HEK293 (cell line): ENCODE results near the gene FCN3.
A peak's percentile ranks its signal among the peaks of the same experiment; 100 is the strongest.

Experiments
- BCL11A ChIP-seq: fragments of 450-650 bp; formaldehyde crosslinking; IDR thresholded peaks from 2 replicates; pipeline ENCODE4 v1.5.1; 2016; ENCODE audit warnings: low read depth, missing biosample characterization, missing genetic modification characterization
- GLIS2 ChIP-seq: fragments of 450-650 bp; formaldehyde crosslinking; IDR thresholded peaks from 2 replicates; pipeline ENCODE4 v1.5.1; 2016; ENCODE audit warnings: missing biosample characterization, missing genetic modification characterization
- HOXC10 ChIP-seq: sonication (generic); formaldehyde crosslinking; IDR thresholded peaks from 2 replicates; pipeline ENCODE4 v1.8.1; 2023; ENCODE audit warnings: mild to moderate bottlenecking, missing genetic modification reagents
- HOXD13 ChIP-seq: sonication (generic); formaldehyde crosslinking; IDR thresholded peaks from 2 replicates; pipeline ENCODE4 v1.8.0; 2022; ENCODE audit warnings: missing genetic modification reagents, borderline replicate concordance
- IKZF3 ChIP-seq: fragments of 450-650 bp; IDR thresholded peaks from 2 replicates; pipeline ENCODE4 v1.5.0; 2018; ENCODE audit warnings: missing biosample characterization, mild to moderate bottlenecking, missing genetic modification characterization, moderate library complexity
- OSR2 ChIP-seq: fragments of 450-650 bp; formaldehyde crosslinking; IDR thresholded peaks from 2 replicates; pipeline ENCODE4 v1.5.1; 2016; ENCODE audit warnings: missing biosample characterization, missing genetic modification characterization
- YY1 ChIP-seq: fragments of 450-650 bp; formaldehyde crosslinking; IDR thresholded peaks from 2 replicates; pipeline ENCODE4 v1.5.1; 2018; ENCODE audit warnings: missing biosample characterization, missing genetic modification characterization
- ZBTB17 ChIP-seq: fragments of 450-650 bp; formaldehyde crosslinking; IDR thresholded peaks from 2 replicates; pipeline ENCODE4 v1.5.1; 2016; ENCODE audit warnings: missing biosample characterization, missing genetic modification characterization
- ZFP41 ChIP-seq: fragments of 450-650 bp; formaldehyde crosslinking; IDR thresholded peaks from 2 replicates; pipeline ENCODE4 v1.5.1; 2016; ENCODE audit warnings: missing biosample characterization, missing genetic modification characterization, borderline replicate concordance
- ZNF132 ChIP-seq: fragments of 450-650 bp; formaldehyde crosslinking; IDR thresholded peaks from 2 replicates; pipeline ENCODE4 v1.5.1; 2017; ENCODE audit warnings: missing biosample characterization, missing genetic modification characterization, borderline replicate concordance
- ZNF138 ChIP-seq: fragments of 450-650 bp; formaldehyde crosslinking; IDR thresholded peaks from 2 replicates; pipeline ENCODE4 v1.5.1; 2016; ENCODE audit warnings: missing biosample characterization, missing genetic modification characterization, borderline replicate concordance
- ZNF140 ChIP-seq: fragments of 450-650 bp; formaldehyde crosslinking; IDR thresholded peaks from 2 replicates; pipeline ENCODE4 v1.5.1; 2016; ENCODE audit warnings: missing biosample characterization, missing genetic modification characterization
- ZNF19 ChIP-seq: fragments of 450-650 bp; formaldehyde crosslinking; IDR thresholded peaks from 2 replicates; pipeline ENCODE4; 2016; ENCODE audit warnings: missing biosample characterization, missing genetic modification characterization, low read depth
- ZNF24 ChIP-seq: fragments of 450-650 bp; formaldehyde crosslinking; IDR thresholded peaks from 2 replicates; pipeline ENCODE4 v1.5.1; 2016; ENCODE audit warnings: missing biosample characterization, missing genetic modification characterization
- ZNF274 ChIP-seq, 2 experiments: fragments of 200-500 bp in 1 of 2; fragments of 450-650 bp in 1 of 2; sonication (Bioruptor generic) in 1 of 2; formaldehyde crosslinking in 1 of 2; IDR thresholded peaks; 2 replicates each; pipeline versions ENCODE4 v1.5.1 to v1.6.1; 2014 to 2016; ENCODE audit warnings: borderline replicate concordance in 1 of 2, inconsistent platforms in 1 of 2, low read length in 1 of 2, missing biosample characterization in 1 of 2, missing genetic modification characterization in 1 of 2
- ZNF335 ChIP-seq: fragments of 450-650 bp; formaldehyde crosslinking; conservative IDR thresholded peaks from 2 replicates; pipeline ENCODE4 v1.5.1; 2016; ENCODE audit warnings: missing biosample characterization, missing genetic modification characterization
- ZNF416 ChIP-seq: fragments of 450-650 bp; formaldehyde crosslinking; IDR thresholded peaks from 2 replicates; pipeline ENCODE4 v1.5.1; 2016; ENCODE audit warnings: missing biosample characterization, missing genetic modification characterization
- ZNF48 ChIP-seq: fragments of 450-650 bp; formaldehyde crosslinking; IDR thresholded peaks from 2 replicates; pipeline ENCODE4 v1.5.1; 2016; ENCODE audit warnings: missing biosample characterization, missing genetic modification characterization
- ZNF513 ChIP-seq: fragments of 450-650 bp; IDR thresholded peaks from 2 replicates; pipeline ENCODE4 v1.5.1; 2018; ENCODE audit warnings: missing biosample characterization, missing genetic modification characterization
- ZNF518A ChIP-seq: fragments of 450-650 bp; formaldehyde crosslinking; conservative IDR thresholded peaks from 2 replicates; pipeline ENCODE4 v1.5.1; 2016; ENCODE audit warnings: low read depth, missing biosample characterization, missing genetic modification characterization
- ZNF530 ChIP-seq: fragments of 450-650 bp; formaldehyde crosslinking; IDR thresholded peaks from 2 replicates; pipeline ENCODE4 v1.5.1; 2016; ENCODE audit warnings: low read depth, missing biosample characterization, missing genetic modification characterization
- ZNF580 ChIP-seq: fragments of 450-650 bp; formaldehyde crosslinking; IDR thresholded peaks from 2 replicates; pipeline ENCODE4 v1.5.1; 2016; ENCODE audit warnings: missing biosample characterization, missing genetic modification characterization
- ZNF596 ChIP-seq: fragments of 450-650 bp; IDR thresholded peaks from 2 replicates; pipeline ENCODE4 v1.5.0; 2018; ENCODE audit warnings: missing biosample characterization, mild to moderate bottlenecking, missing genetic modification characterization, moderate library complexity
- ZNF621 ChIP-seq: fragments of 450-650 bp; formaldehyde crosslinking; IDR thresholded peaks from 2 replicates; pipeline ENCODE4 v1.5.1; 2017; ENCODE audit warnings: missing biosample characterization, missing genetic modification characterization
- ZNF639 ChIP-seq: fragments of 450-650 bp; formaldehyde crosslinking; IDR thresholded peaks from 2 replicates; pipeline ENCODE4 v1.5.1; 2016; ENCODE audit warnings: missing biosample characterization, missing genetic modification characterization
- ZNF645 ChIP-seq: fragments of 450-650 bp; formaldehyde crosslinking; IDR thresholded peaks from 2 replicates; pipeline ENCODE4; 2016; ENCODE audit warnings: missing biosample characterization, missing genetic modification characterization
- ZNF658 ChIP-seq: fragments of 450-650 bp; formaldehyde crosslinking; IDR thresholded peaks from 2 replicates; pipeline ENCODE4; 2016; ENCODE audit warnings: missing biosample characterization, missing genetic modification characterization
- ZNF664 ChIP-seq: fragments of 450-650 bp; formaldehyde crosslinking; IDR thresholded peaks from 2 replicates; pipeline ENCODE4 v1.5.1; 2016; ENCODE audit warnings: missing biosample characterization, missing genetic modification characterization
- ZNF670 ChIP-seq: fragments of 450-650 bp; formaldehyde crosslinking; IDR thresholded peaks from 2 replicates; pipeline ENCODE4 v1.5.1; 2016; ENCODE audit warnings: missing biosample characterization, missing genetic modification characterization, low read depth
- ZNF76 ChIP-seq: fragments of 450-650 bp; formaldehyde crosslinking; IDR thresholded peaks from 2 replicates; pipeline ENCODE4; 2016; ENCODE audit warnings: low read depth, missing biosample characterization, missing genetic modification characterization, borderline replicate concordance
- ZNF777 ChIP-seq: fragments of 450-650 bp; formaldehyde crosslinking; IDR thresholded peaks from 2 replicates; pipeline ENCODE4 v1.5.1; 2017; ENCODE audit warnings: missing biosample characterization, missing genetic modification characterization, borderline replicate concordance

Gene FCN3

GRCh38 chr1:27392778-27393635 is 18.4 kb upstream of the FCN3 start (continued):
- TF ChIP-seq ZNF274 (IDR thresholded peaks at IDR 0.05; ENCODE audit: low read length) (no peak), ZNF274 (tag by site-specific recombination; IDR thresholded peaks at IDR 0.05; ENCODE audit: borderline replicate concordance) (no peak), YY1 (no peak), HOXC10 (no peak), ZNF19 (tag by site-specific recombination) (no peak), BCL11A (tag by site-specific recombination) (0 out of 2 replicates have a peak, but pooled peaks have one; percentile 18), OSR2 (tag by site-specific recombination) (no peak), ZNF513 (no peak), HOXD13 (CRISPR knock-in tag) (no peak), ZNF416 (tag by site-specific recombination) (no peak), ZFP41 (no peak), ZNF138 (tag by site-specific recombination) (no peak), ZNF132 (tag by site-specific recombination) (no peak), ZNF621 (tag by site-specific recombination) (no peak), ZNF658 (tag by site-specific recombination) (no peak), ZBTB17 (tag by site-specific recombination) (no peak), ZNF518A (tag by site-specific recombination) (no peak), ZNF335 (peak; percentile 99), ZNF596 (tag by site-specific recombination) (no peak), ZNF645 (tag by site-specific recombination) (no peak), ZNF530 (tag by site-specific recombination) (no peak), ZNF24 (no peak), ZNF76 (peak; percentile 51; the same call in 1 of the 2 replicates), ZNF48 (tag by site-specific recombination) (no peak), ZNF664 (tag by site-specific recombination) (no peak), IKZF3 (tag by site-specific recombination) (no peak), ZNF580 (no peak), ZNF777 (tag by site-specific recombination) (no peak), ZNF670 (tag by site-specific recombination) (no peak), GLIS2 (peak; percentile 35; the same call in 1 of the 2 replicates), ZNF140 (tag by site-specific recombination) (no peak), ZNF639 (tag by site-specific recombination) (no peak)
